DND-41 (cell line): ENCODE results near the gene XCL1.

Experiments used
- EZH2 ChIP-seq: IDR thresholded peaks from 3 replicates; pipeline ENCODE4 v1.6.1; 2012; ENCODE audit warnings: borderline replicate concordance, low read depth, mild to moderate bottlenecking, moderate library complexity, low read length, inconsistent platforms; ENCODE audit not compliant: severe bottlenecking
- TF ChIP-seq, protein P1 (sequence below): IDR thresholded peaks from 2 replicates; pipeline ENCODE4 v1.5.1; 2012; ENCODE audit warnings: borderline replicate concordance, low read length, moderate library complexity, mild to moderate bottlenecking; ENCODE audit not compliant: poor library complexity, severe bottlenecking; ENCODE audit errors: extremely low read depth

DNA sequence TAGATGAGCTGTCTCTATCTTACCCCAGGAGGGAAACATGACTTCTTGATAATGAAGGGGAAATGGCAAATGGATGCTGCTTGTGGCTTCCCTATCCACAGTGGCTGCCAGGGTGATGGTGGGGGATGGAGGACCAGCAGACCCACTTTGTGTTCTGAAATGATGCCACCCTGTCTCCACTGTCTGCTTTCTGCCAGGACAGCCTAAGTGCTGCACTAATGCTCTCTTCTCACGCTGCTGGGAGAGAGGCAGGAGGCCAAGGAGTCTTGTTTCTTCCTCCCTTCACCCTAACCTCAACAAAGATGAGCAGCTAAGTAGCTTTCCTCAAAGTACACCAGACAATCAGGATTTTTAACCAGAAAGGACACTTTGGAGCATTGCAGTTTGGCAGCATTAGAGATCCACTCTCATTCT lies 36.6 kb downstream of the XCL1 start:
- TF ChIP-seq, protein P1, sequence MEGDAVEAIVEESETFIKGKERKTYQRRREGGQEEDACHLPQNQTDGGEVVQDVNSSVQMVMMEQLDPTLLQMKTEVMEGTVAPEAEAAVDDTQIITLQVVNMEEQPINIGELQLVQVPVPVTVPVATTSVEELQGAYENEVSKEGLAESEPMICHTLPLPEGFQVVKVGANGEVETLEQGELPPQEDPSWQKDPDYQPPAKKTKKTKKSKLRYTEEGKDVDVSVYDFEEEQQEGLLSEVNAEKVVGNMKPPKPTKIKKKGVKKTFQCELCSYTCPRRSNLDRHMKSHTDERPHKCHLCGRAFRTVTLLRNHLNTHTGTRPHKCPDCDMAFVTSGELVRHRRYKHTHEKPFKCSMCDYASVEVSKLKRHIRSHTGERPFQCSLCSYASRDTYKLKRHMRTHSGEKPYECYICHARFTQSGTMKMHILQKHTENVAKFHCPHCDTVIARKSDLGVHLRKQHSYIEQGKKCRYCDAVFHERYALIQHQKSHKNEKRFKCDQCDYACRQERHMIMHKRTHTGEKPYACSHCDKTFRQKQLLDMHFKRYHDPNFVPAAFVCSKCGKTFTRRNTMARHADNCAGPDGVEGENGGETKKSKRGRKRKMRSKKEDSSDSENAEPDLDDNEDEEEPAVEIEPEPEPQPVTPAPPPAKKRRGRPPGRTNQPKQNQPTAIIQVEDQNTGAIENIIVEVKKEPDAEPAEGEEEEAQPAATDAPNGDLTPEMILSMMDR = no peak
- no peak for TF ChIP-seq EZH2
